Effector memory CD8-positive, alpha-beta T cell (primary cell): ENCODE measurements around the gene CHMP1A.
"Not testable (repeated sequence)": the region's sequence is repeated elsewhere in the genome, so short reads cannot be mapped to it uniquely, and the experiment has no call there.

Experiments
- ATAC-seq: fragments of 150-1000 bp; cut with Tn5 transposase; replicated peaks from 2 replicates; pipeline ENCODE4 v1.10.0; 2021; ENCODE audit warnings: mild to moderate bottlenecking, moderate library complexity
- DNase-seq, 3 experiments: peaks; one replicate each; pipeline ENCODE4 v3.0.0; 2021
- H3K27ac Mint-ChIP-seq, 2 donors: one replicate each; pipeline ENCODE4 v1.8.0; 2022; ENCODE audit warnings: mild to moderate bottlenecking in 2 of 2, mixed read lengths in 2 of 2, moderate library complexity in 2 of 2
- H3K27me3 Mint-ChIP-seq, 2 donors: one replicate each; pipeline ENCODE4 v1.8.0; 2022; ENCODE audit warnings: mixed read lengths in 2 of 2
- H3K36me3 Mint-ChIP-seq: one replicate; pipeline ENCODE4 v1.8.0; 2022; ENCODE audit warnings: mild to moderate bottlenecking, moderate library complexity, mixed read lengths; ENCODE audit not compliant: insufficient read depth
- H3K4me1 Mint-ChIP-seq, 2 donors: one replicate each; pipeline ENCODE4 v1.8.0; 2022; ENCODE audit warnings: low read depth in 2 of 2, mixed read lengths in 2 of 2
- H3K4me3 Mint-ChIP-seq, 2 donors: one replicate each; pipeline ENCODE4 v1.8.0; 2022; ENCODE audit warnings: mild to moderate bottlenecking in 2 of 2, mixed read lengths in 2 of 2, moderate library complexity in 2 of 2
- H3K9me3 Mint-ChIP-seq, 2 donors: one replicate each; pipeline ENCODE4 v1.8.0; 2022; ENCODE audit warnings: mixed read lengths in 2 of 2

The CHMP1A gene

GRCh38 chr16:89696670-89697128 is 39.2 kb upstream of the CHMP1A start:
- peak overlapping the region; percentile 44 to 79 for H3K27ac Mint-ChIP-seq
- DNase-seq = peak; percentile 49 to 61 (median 58)
- H3K4me3 Mint-ChIP-seq = peak overlapping the region; percentile 33 to 61
- H3K4me1 Mint-ChIP-seq = peaks cover 5 to 27% of the 10 kb centered on the region in 2 donors
- peak; percentile 37 for ATAC-seq
- no peaks in the 10 kb centered on the region for H3K9me3 Mint-ChIP-seq
- H3K36me3 Mint-ChIP-seq = peaks cover 75% of the 10 kb centered on the region
- no peaks in the 10 kb centered on the region for H3K27me3 Mint-ChIP-seq

GRCh38 chr16:89695875-89696669 is 38.6 kb upstream of the CHMP1A start:
- ATAC-seq (no peak), DNase-seq (no peak)
- peak overlapping the region; percentile 33 to 61 for H3K4me3 Mint-ChIP-seq
- H3K36me3 Mint-ChIP-seq = peaks cover 77% of the 10 kb centered on the region
- peak overlapping the region; percentile 44 to 79 for H3K27ac Mint-ChIP-seq
- no peaks in the 10 kb centered on the region for H3K9me3 Mint-ChIP-seq
- H3K27me3 Mint-ChIP-seq = no peaks in the 10 kb centered on the region
- H3K4me1 Mint-ChIP-seq = peaks cover 5 to 27% of the 10 kb centered on the region in 2 donors

- Mint-ChIP-seq H3K27ac (peak overlapping the region; percentile 44 to 79), H3K4me1 (peaks cover 5 to 29% of the 10 kb centered on the region in 2 donors), H3K27me3 (no peaks in the 10 kb centered on the region), H3K4me3 (peak overlapping the region in 1 of 2 donors; percentile 8), H3K9me3 (no peaks in the 10 kb centered on the region), H3K36me3 (peaks cover 75% of the 10 kb centered on the region)
- DNase-seq (no peak), ATAC-seq (no peak)
Measured at GRCh38 chr16:89695086-89695874, 37.8 kb upstream of the CHMP1A start.

DNA sequence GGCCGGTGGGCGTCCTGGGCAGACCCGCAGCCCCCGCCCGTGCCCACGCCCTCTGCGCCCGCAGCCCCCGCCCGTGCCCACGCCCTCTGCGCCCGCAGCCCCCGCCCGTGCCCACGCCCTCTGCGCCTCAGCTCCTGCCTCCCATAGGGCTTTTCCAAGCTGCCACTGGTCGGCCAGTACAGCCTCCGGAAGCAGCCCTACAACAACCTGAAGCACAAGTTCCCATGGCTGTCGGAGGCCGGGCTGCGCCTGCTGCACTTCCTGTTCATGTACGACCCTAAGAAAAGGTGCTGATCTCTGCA is 37.2 kb upstream of the CHMP1A start:
- not testable (repeated sequence) for H3K27me3 Mint-ChIP-seq, DNase-seq, H3K9me3 Mint-ChIP-seq, H3K27ac Mint-ChIP-seq, ATAC-seq
- Mint-ChIP-seq H3K36me3 (peaks cover 72% of the 10 kb centered on the region), H3K4me1 (peaks cover 0 to 27% of the 10 kb centered on the region in 2 donors), H3K4me3 (peak overlapping the region in 1 of 2 donors; percentile 8)

GRCh38 chr16:89693931-89694783 is 36.6 kb upstream of the CHMP1A start:
- H3K27ac Mint-ChIP-seq = peak overlapping the region; percentile 22 to 35
- peak overlapping the region in 1 of 2 donors; percentile 36 for H3K4me3 Mint-ChIP-seq
- H3K9me3 Mint-ChIP-seq = no peaks in the 10 kb centered on the region
- no peak for ATAC-seq
- H3K4me1 Mint-ChIP-seq = peaks cover 0 to 26% of the 10 kb centered on the region in 2 donors
- H3K36me3 Mint-ChIP-seq = peaks cover 70% of the 10 kb centered on the region
- no peak for DNase-seq
- no peaks in the 10 kb centered on the region for H3K27me3 Mint-ChIP-seq

GRCh38 chr16:89693289-89693731 is 35.8 kb upstream of the CHMP1A start:
- Mint-ChIP-seq H3K27me3 (no peaks in the 10 kb centered on the region), H3K4me1 (peaks cover 0 to 24% of the 10 kb centered on the region in 2 donors), H3K9me3 (no peaks in the 10 kb centered on the region), H3K4me3 (no peak overlapping the region), H3K27ac (peak overlapping the region; percentile 22 to 35), H3K36me3 (peaks cover 62% of the 10 kb centered on the region)
- DNase-seq = no peak
- no peak for ATAC-seq

DNA sequence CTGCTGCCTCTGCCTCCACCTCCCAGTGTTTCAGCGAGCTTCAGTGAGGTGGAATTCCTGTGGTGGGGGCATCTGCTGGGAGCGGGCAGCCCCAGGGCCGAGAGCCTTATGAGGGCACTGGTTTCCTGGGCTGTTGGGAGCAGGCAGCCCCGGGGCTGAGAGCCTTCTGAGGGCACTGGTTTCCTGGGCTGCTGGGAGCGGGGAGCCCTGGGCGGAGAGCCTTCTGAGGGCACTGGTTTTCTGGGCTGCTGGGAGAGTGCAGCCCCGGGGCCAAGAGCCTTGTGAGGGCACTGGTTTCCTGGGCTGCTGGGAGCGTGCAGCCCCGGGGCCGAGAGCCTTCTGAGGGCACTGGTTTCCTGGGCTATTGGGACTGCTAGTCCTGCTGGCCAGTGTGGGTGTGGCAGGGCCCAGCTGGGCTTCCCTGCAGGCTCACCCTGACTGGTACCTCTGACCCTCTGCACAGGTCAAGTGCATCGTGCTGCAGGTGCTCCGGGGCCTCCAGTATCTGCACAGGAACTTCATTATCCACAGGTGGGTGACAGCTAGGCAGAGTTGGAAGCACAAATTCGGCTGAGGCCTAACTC is 34.6 kb upstream of the CHMP1A start:
- H3K36me3 Mint-ChIP-seq = peaks cover 57% of the 10 kb centered on the region
- peaks cover 6 to 32% of the 10 kb centered on the region in 2 donors for H3K4me1 Mint-ChIP-seq

GRCh38 chr16:89691231-89691985 is 33.9 kb upstream of the CHMP1A start:
- Mint-ChIP-seq H3K9me3 (no peaks in the 10 kb centered on the region), H3K4me1 (peaks cover 10 to 28% of the 10 kb centered on the region in 2 donors), H3K27ac (no peak overlapping the region), H3K27me3 (no peaks in the 10 kb centered on the region), H3K4me3 (no peak overlapping the region), H3K36me3 (peaks cover 55% of the 10 kb centered on the region)
- ATAC-seq (no peak), DNase-seq (no peak)

More for the DNA sequence above, 34.6 kb upstream of the CHMP1A start:
- ATAC-seq = no peak
- Mint-ChIP-seq H3K9me3 (no peaks in the 10 kb centered on the region), H3K4me3 (no peak overlapping the region), H3K27me3 (no peaks in the 10 kb centered on the region), H3K27ac (no peak overlapping the region)
- no peak for DNase-seq

DNA sequence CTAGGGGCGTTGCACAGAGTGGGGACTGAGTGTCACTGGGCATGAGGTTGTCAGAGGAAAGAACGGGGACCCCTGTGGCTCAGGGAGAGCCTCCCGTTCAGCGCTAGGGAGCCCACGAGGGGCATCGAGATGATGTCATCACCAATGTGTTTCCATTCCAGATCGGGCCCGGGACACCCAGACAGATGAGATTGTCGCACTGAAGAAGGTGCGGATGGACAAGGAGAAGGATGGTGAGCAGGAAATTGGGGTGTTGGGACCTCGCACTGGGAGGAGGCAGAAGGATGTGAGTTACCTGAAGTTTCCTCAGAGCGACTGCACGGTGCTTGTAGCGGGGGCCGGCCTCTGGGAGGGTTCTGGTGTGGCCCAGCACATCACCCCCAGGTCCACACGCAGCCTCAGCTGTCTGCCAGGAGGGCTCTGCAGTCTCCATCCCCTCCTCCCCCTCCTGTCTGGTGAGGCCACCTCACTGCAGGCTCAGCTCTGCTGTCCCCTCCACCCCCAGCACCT is 32.9 kb upstream of the CHMP1A start:
- H3K4me1 Mint-ChIP-seq = peaks cover 12 to 22% of the 10 kb centered on the region in 2 donors
- H3K27ac Mint-ChIP-seq = peak overlapping the region in 1 of 2 donors; percentile 18
- ATAC-seq (no peak), DNase-seq (no peak)
- H3K27me3 Mint-ChIP-seq = no peaks in the 10 kb centered on the region
- H3K36me3 Mint-ChIP-seq = peaks cover 51% of the 10 kb centered on the region
- no peaks in the 10 kb centered on the region for H3K9me3 Mint-ChIP-seq
- H3K4me3 Mint-ChIP-seq = no peak overlapping the region

DNA sequence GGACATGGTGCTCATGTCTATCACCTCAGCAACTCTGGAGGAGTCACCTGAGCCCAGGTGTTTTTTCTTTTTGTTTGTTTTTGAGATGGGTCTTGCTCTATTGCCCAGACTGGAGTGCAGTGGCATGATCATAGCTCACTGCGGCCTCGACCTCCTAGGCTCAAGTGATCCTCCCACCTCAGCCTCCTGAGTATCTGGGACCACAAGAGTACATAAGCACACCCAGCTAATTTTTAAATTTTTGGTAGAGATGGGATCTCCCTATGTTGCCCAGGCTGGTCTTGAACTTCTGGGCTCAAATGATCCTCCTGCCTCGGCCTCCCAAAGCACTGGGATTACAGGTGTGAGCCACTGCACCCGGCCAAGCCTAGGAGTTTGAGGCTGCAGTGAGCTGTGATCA is 32.1 kb upstream of the CHMP1A start:
- peaks cover 12 to 16% of the 10 kb centered on the region in 2 donors for H3K4me1 Mint-ChIP-seq
- not testable (repeated sequence) for DNase-seq, H3K27me3 Mint-ChIP-seq, ATAC-seq, H3K4me3 Mint-ChIP-seq, H3K9me3 Mint-ChIP-seq, H3K27ac Mint-ChIP-seq
- peaks cover 44% of the 10 kb centered on the region for H3K36me3 Mint-ChIP-seq

DNA sequence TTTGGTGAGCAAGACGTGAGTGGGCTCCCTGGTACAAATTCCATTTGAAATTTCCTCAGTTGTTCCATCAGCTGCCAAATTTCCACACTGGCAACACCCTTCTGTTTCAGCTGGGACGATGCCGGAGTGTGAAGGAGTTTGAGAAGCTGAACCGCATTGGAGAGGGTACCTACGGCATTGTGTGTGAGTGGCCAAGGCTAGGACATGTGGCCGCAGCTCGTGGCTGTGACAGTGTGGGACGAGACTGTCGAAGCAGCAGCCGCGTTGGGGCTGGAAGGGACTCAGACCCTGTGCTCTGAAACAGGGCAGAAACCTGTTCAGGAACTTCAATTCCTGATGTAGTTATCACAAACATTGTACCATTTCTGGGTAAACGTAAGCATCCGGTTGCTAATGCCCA is 31.6 kb upstream of the CHMP1A start:
- Mint-ChIP-seq H3K9me3 (no peaks in the 10 kb centered on the region), H3K36me3 (peaks cover 44% of the 10 kb centered on the region), H3K4me3 (no peak overlapping the region), H3K27me3 (no peaks in the 10 kb centered on the region), H3K4me1 (peaks cover 12 to 16% of the 10 kb centered on the region in 2 donors), H3K27ac (no peak overlapping the region)
- no peak for ATAC-seq
- no peak for DNase-seq

GRCh38 chr16:89688395-89688794 is 30.9 kb upstream of the CHMP1A start:
- H3K4me1 Mint-ChIP-seq = peaks cover 12 to 16% of the 10 kb centered on the region in 2 donors

More at GRCh38 chr16:89688395-89688794, 30.9 kb upstream of the CHMP1A start:
- Mint-ChIP-seq H3K27ac (no peak overlapping the region), H3K9me3 (no peaks in the 10 kb centered on the region), H3K4me3 (peak overlapping the region; percentile 92), H3K27me3 (no peaks in the 10 kb centered on the region), H3K36me3 (peaks cover 36% of the 10 kb centered on the region)
- DNase-seq (no peak), ATAC-seq (no peak)
